Right cardiac atrium (tissue), 5 donors: ENCODE measurements around the gene MYOM1. TPM values are rescaled to one million over a fixed set of nuclear protein-coding genes. Genes with fewer than 3 reads are reported as not detected.
A peak's percentile ranks its signal among the peaks of the same experiment; 100 is the strongest.
"Not testable (repeated sequence)": the region's sequence is repeated elsewhere in the genome, so short reads cannot be mapped to it uniquely, and the experiment has no call there.

Source experiments
- ATAC-seq, 2 donors: fragments of 200-7000 bp; cut with Tn5 transposase; one replicate each; pipeline versions ENCODE4 v1.8.0 to v1.9.1; 2020; ENCODE audit warnings: moderate library complexity in 2 of 2, mild to moderate bottlenecking in 1 of 2
- DNase-seq, 3 donors: peaks; one replicate each; pipeline ENCODE4 v3.0.0-alpha.2; 2020
- H3K27ac ChIP-seq: one replicate; pipeline ENCODE4 v1.5.1; 2013; ENCODE audit warnings: mild to moderate bottlenecking, low read length, control low read depth, moderate library complexity
- H3K27me3 ChIP-seq: one replicate; pipeline ENCODE4 v1.6.1; 2013; ENCODE audit not compliant: control insufficient read depth, insufficient read depth
- H3K4me1 ChIP-seq: one replicate; pipeline ENCODE4 v1.6.1; 2013; ENCODE audit warnings: low read length; ENCODE audit not compliant: control insufficient read depth, insufficient read depth
- H3K4me3 ChIP-seq: one replicate; pipeline ENCODE4 v1.5.1; 2013; ENCODE audit warnings: low read length, control low read depth
- H3K9me3 ChIP-seq: one replicate; pipeline ENCODE4 v1.6.1; 2013; ENCODE audit warnings: low read length; ENCODE audit not compliant: control insufficient read depth
- WGBS: extraction: QIAGEN DNeasy Blood & Tissue Kit; methylation state at CpG from one replicate; pipeline ENCODE4 v1.1.7; 2013; 5-methylcytosine and 5-hydroxymethylcytosine counted together
- intact Hi-C, 4 donors: fragments of 100-400 bp; cut with DNase I; formaldehyde crosslinking; loops; one replicate each; pipeline versions ENCODE4 v1.11.0 to v1.14.0; 2022 to 2023
- polyA plus RNA-seq: library from polyadenylated mRNA; stranded (reverse); fragments of 200-250 nt; gene quantifications from one replicate; pipeline ENCODE4 v1.2.3, GENCODE V29; 2013
- total RNA-seq, 4 donors: library from RNA; stranded (reverse); fragmentation: NEBNext Ultra II Directional; extraction: Animal tissue kit (Norgen Biotek cat#: 25700); gene quantifications; one replicate each; pipeline ENCODE4 v1.2.1, GENCODE V29; 2021
- donor health status: healthy with polysubstance abuse.
- donor health status: DM: no; HTN: yes; CAD: no.
- donor health status: DM: no; HTN: no; CAD: no.
- donor health status: DM: no; HTN: yes; CAD: no; lungs with severe emphysema.
- donor health status: DM: yes; HTN: yes; CAD: no.

The MYOM1 gene
- total and polyA plus RNA-seq, 5 donors: 177 to 479 (median 337) TPM

- 55% methylated on average over 2 of the region's 2 CpGs for WGBS
- Histone ChIP-seq H3K27ac (no peak overlapping the region), H3K27me3 (no peaks in the 10 kb centered on the region), H3K4me3 (no peak overlapping the region), H3K9me3 (no peaks in the 10 kb centered on the region), H3K4me1 (no peaks in the 10 kb centered on the region)
- ATAC-seq: no peak
- DNase-seq: no peak
- intact Hi-C loops: no loop called here
Observed at GRCh38 chr18:3052411-3052758, 167.4 kb downstream of the MYOM1 start.

- ATAC-seq (peak in 1 of 2 donors; percentile 26), DNase-seq (no peak)
- Histone ChIP-seq H3K27me3 (no peaks in the 10 kb centered on the region), H3K9me3 (no peaks in the 10 kb centered on the region), H3K4me3 (no peak overlapping the region), H3K4me1 (no peaks in the 10 kb centered on the region), H3K27ac (no peak overlapping the region)
- intact Hi-C loops: no loop called here
- 84% methylated on average over 8 of the region's 8 CpGs for WGBS
Observed at GRCh38 chr18:3051718-3052410, 167.9 kb downstream of the MYOM1 start.

- H3K27ac ChIP-seq, H3K4me3 ChIP-seq, H3K4me1 ChIP-seq, DNase-seq, H3K9me3 ChIP-seq, ATAC-seq, H3K27me3 ChIP-seq, intact Hi-C loops: not testable (repeated sequence)
- 80% methylated on average over 3 of the region's 8 CpGs for WGBS
Observed at GRCh38 chr18:3049897-3050454, 169.8 kb downstream of the MYOM1 start.

GRCh38 chr18:3048820-3049349, 170.9 kb downstream of the MYOM1 start:
- DNase-seq (no peak), ATAC-seq (no peak)
- no peaks in the 10 kb centered on the region for H3K9me3 ChIP-seq
- 94% methylated on average over 3 of the region's 3 CpGs for WGBS
- no peak overlapping the region for H3K27ac ChIP-seq
- intact Hi-C loops: no loop called here
- H3K4me3 ChIP-seq: no peak overlapping the region
- no peaks in the 10 kb centered on the region for H3K27me3 ChIP-seq
- no peaks in the 10 kb centered on the region for H3K4me1 ChIP-seq

- no peaks in the 10 kb centered on the region for H3K9me3 ChIP-seq
- no peaks in the 10 kb centered on the region for H3K4me1 ChIP-seq
- no peak for ATAC-seq
- H3K27ac ChIP-seq: no peak overlapping the region
- DNase-seq: no peak
- 35% methylated on average over 6 of the region's 6 CpGs for WGBS
- H3K27me3 ChIP-seq: no peaks in the 10 kb centered on the region
- H3K4me3 ChIP-seq: no peak overlapping the region
- intact Hi-C loops: no loop called here
Observed at GRCh38 chr18:3048121-3048520, 171.6 kb downstream of the MYOM1 start.

- H3K27ac ChIP-seq: no peak overlapping the region
- no peak overlapping the region for H3K4me3 ChIP-seq
- intact Hi-C loops: no loop called here
- 84% methylated on average over 4 of the region's 4 CpGs for WGBS
- no peaks in the 10 kb centered on the region for H3K4me1 ChIP-seq
- H3K9me3 ChIP-seq: no peaks in the 10 kb centered on the region
- ATAC-seq (no peak), DNase-seq (no peak)
- H3K27me3 ChIP-seq: no peaks in the 10 kb centered on the region
Observed at GRCh38 chr18:3046216-3046808, 173.5 kb downstream of the MYOM1 start.

- H3K4me3 ChIP-seq: no peak overlapping the region
- intact Hi-C loops: no loop called here
- no peaks in the 10 kb centered on the region for H3K9me3 ChIP-seq
- H3K4me1 ChIP-seq: no peaks in the 10 kb centered on the region
- ATAC-seq: peak; percentile 21 to 40
- no peaks in the 10 kb centered on the region for H3K27me3 ChIP-seq
- WGBS: 50% methylated on average over 12 of the region's 12 CpGs
- DNase-seq: peak in 2 of 3 donors; percentile 35 to 75
- H3K27ac ChIP-seq: no peak overlapping the region
Observed at GRCh38 chr18:3044931-3045698, 174.7 kb downstream of the MYOM1 start.

GRCh38 chr18:3042379-3042778, 177.4 kb downstream of the MYOM1 start:
- 88% methylated on average over 2 of the region's 2 CpGs for WGBS
- Histone ChIP-seq H3K27me3 (no peaks in the 10 kb centered on the region), H3K27ac (no peak overlapping the region), H3K4me3 (no peak overlapping the region), H3K9me3 (no peaks in the 10 kb centered on the region), H3K4me1 (no peaks in the 10 kb centered on the region)
- DNase-seq (no peak), ATAC-seq (no peak)
- intact Hi-C loops: no loop called here

GRCh38 chr18:3041843-3042242, 177.9 kb downstream of the MYOM1 start:
- intact Hi-C loops: no loop called here

GRCh38 chr18:3040881-3041280, 178.9 kb downstream of the MYOM1 start:
- no peaks in the 10 kb centered on the region for H3K4me1 ChIP-seq
- H3K4me3 ChIP-seq: no peak overlapping the region
- ATAC-seq (no peak), DNase-seq (no peak)
- H3K27me3 ChIP-seq: no peaks in the 10 kb centered on the region
- no peaks in the 10 kb centered on the region for H3K9me3 ChIP-seq
- intact Hi-C loops: no loop called here
- 97% methylated on average over 8 of the region's 8 CpGs for WGBS
- no peak overlapping the region for H3K27ac ChIP-seq

More at GRCh38 chr18:3041843-3042242, 177.9 kb downstream of the MYOM1 start:
- no peak for ATAC-seq
- Histone ChIP-seq H3K4me3 (no peak overlapping the region), H3K27ac (no peak overlapping the region), H3K4me1 (no peaks in the 10 kb centered on the region), H3K9me3 (no peaks in the 10 kb centered on the region), H3K27me3 (no peaks in the 10 kb centered on the region)
- no peak for DNase-seq
- 77% methylated on average over 5 of the region's 5 CpGs for WGBS

GRCh38 chr18:3040173-3040572, 179.6 kb downstream of the MYOM1 start:
- Histone ChIP-seq H3K9me3 (no peaks in the 10 kb centered on the region), H3K4me1 (no peaks in the 10 kb centered on the region), H3K4me3 (no peak overlapping the region), H3K27ac (no peak overlapping the region), H3K27me3 (no peaks in the 10 kb centered on the region)
- DNase-seq: no peak
- intact Hi-C loops: no loop called here
- 95% methylated on average over 2 of the region's 2 CpGs for WGBS
- no peak for ATAC-seq
